ENCODE data around the gene KCNN4.
"Not testable (repeated sequence)": the region's sequence is repeated elsewhere in the genome, so short reads cannot be mapped to it uniquely, and the experiment has no call there.

The KCNN4 gene

DNA sequence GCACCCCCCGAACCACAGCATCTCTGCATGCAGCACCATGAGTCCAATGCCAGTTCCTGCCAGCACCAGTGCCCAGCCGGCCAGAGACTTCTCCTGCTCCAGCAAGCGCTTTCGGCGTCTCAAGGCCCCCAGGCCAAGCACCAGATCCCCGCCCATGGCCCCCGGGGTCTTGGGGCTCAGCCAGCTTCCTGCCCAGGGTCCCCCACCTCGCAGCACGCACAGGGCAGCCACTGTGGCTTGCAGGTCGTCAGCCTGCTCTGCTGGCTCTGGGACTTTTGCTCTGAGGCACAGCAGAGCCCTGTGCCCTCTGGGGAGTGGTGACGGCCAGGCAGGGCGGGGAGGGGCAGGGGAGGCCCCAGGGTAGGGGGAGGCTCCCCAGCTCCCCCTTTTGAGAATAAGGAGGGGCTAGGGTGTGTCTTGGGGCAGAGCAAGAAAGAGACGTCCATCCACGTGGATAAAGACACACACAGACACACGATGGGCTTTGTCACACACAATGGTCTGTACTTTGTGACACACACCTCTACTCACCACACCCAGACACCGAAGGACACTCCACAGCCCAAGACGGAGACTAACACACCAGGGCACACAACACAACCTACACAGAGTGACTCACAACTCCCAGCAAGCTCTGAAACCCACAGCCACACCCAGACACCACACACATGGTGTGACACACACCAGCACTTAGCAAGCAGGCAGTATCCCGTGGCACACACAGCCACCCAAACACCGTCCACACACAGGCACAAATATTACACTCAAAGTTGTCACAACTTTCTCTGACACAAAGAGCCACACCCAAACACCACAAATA, at the start of gene KCNN4:
Gene KCNN4 (minus strand): TSS at position 268 of the 820 bp plus-strand sequence. CDS start 112 bp downstream, at position 156.
- peak; percentile 66 for DNase-seq (ENCODE audit: low read depth)

GRCh38 chr19:43826787-43827754, 46.3 kb upstream of the KCNN4 start, which contains the start of gene ZNF283:
ZNF283 (plus strand) TSS chr19:43827321; CDS start chr19:43833505, 6,184 bp downstream.
- peak; percentile 92 for DNase-seq (ENCODE audit: low read depth)

DNA sequence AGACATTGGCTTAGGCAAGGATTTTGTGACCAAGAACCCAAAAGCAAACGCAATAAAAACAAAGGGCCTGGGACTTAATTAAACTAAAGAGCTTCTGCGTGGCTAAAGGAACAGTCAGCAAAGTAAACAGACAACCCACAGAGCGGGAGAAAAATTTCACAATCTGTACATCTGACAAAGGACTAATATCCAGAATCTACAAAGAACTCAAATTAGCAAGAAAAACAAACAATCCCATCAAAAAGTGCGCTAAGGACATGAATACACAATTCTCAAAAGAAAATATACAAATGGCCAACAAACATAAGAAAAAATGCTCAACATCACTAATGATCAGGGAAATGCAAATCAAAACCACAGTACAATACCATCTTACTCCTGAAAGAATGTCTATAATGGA, 43.8 kb upstream of the KCNN4 start:
- not testable (repeated sequence) for DNase-seq (ENCODE audit: low read depth)

DNA sequence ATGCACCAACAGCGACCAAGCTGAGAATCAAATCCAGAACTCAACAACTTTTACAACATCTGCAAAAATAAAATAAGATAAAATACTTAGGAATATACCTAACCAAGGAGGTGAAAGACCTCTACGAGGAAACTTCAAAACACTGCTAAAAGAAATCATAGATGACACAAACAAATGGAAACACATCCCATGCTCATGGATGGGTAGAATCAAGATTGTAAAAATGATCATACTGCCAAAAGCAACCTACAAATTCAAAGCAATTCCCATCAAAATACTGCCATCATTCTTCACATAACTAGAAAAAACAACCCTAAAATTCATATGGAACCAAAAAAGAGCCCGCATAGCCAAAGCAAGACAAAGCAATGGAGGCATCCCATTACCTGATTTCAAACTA, 43.1 kb upstream of the KCNN4 start:
- not testable (repeated sequence) for DNase-seq (ENCODE audit: low read depth)

GRCh38 chr19:43820884-43821215, 40.1 kb upstream of the KCNN4 start:
- no peak for DNase-seq (ENCODE audit: low read depth)

DNA sequence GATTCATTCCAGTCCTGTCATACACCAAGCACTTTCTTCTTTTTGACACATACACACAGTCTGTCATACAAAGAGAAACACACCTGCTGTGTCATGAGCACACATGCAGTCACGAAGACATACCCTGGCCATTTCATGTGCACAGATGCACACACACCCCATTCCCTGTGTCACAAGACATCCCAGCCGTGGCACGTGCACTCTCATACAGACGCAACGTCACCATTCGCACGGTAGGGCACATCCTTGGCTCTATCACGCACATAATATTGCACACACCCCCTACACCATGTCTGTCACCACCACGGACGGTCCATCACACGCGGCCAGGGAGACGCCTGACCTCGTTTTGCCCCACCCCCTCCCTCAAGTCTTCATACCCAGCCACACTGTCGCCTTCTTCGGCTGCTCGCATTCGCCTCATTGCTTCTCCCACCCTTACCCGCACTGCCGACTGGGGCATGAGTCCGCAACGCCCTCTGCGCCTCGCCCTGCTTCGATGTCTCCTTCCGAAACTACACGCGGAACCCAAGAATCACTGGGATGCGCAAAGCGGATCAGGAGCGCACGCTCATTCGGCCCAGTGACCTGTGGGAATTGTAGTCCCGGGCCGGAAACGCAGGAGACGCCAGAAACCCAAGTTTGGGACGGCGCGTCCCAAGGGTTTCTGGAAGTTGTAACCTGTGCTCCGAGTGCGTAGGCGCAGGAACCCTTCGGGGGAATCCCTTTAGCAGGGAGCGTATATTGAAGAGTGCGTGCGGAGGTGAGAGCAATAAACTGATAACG, 39.5 kb upstream of the KCNN4 start:
- peak; percentile 48 for DNase-seq (ENCODE audit: low read depth)

- no peak for DNase-seq (ENCODE audit: low read depth)
Measured at GRCh38 chr19:43818500-43818899, 37.7 kb upstream of the KCNN4 start.

GRCh38 chr19:43817454-43817853, 36.7 kb upstream of the KCNN4 start:
- not testable (repeated sequence) for DNase-seq (ENCODE audit: low read depth)

- no peak for DNase-seq (ENCODE audit: low read depth)
Measured at GRCh38 chr19:43814663-43815352, 34.0 kb upstream of the KCNN4 start.

DNA sequence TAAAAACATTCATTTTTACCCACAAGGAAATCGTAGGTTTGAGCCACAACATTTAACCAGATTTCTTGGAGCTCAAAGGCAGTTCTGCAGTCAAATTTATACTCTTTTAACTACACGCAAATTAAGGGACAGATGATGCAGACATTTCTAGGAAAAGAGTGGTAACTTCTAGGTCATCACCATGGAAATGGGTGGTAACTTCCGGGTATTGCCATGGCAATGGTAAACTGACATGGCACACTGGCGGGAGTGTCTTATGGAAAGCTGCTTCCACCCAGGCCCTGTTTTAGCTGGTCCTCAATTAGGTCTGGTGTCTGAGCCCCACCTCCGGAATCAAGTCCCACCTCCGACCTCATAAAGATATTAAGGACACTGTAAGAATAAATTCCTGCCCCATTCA, 31.9 kb upstream of the KCNN4 start:
- DNase-seq (ENCODE audit: low read depth): no peak

- no peak for DNase-seq (ENCODE audit: low read depth)
Measured at GRCh38 chr19:43812259-43812658, 31.5 kb upstream of the KCNN4 start.

DNA sequence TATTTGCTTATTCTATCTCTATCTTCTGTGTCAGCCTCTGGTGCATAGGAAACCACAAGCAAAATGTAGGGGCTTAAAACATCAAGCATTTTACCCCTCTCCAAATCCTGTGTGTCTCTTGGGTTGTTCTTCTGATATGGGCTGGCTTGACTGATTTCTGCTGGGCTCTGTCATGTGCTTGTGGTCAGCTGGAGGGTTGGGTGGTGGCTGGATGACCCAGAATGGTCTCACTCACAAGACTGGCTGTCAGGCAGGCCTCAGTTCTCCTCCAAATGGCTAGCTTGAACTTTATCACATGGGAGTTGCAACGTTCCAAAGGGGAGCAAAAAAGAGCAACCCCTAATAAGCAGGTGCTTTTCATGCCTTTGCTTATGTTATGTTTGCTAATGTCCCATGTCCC, 31.1 kb upstream of the KCNN4 start:
- no peak for DNase-seq (ENCODE audit: low read depth)

- peak; percentile 67 for DNase-seq (ENCODE audit: low read depth)
Measured at GRCh38 chr19:43809762-43810696, 29.3 kb upstream of the KCNN4 start.

DNA sequence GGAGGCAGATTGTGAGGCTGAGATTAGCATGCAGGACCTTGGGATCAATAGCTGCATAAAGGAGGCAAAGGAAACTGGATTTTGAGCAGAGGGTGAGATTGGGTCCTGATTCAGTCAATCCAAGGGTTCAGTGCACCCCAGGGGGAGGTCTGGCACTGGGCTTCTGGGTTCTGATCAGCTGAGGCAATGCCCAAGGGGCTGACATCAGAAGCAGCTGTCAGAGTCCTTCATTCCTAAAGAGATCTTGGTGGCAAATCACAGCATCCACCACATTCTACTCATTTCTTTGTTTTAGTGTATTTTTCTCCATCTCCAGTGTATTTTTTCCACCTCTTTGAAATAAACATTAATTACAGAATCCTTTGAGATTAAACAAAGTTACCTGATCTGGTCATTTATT, 26.9 kb upstream of the KCNN4 start:
- no peak for DNase-seq (ENCODE audit: low read depth)

DNA sequence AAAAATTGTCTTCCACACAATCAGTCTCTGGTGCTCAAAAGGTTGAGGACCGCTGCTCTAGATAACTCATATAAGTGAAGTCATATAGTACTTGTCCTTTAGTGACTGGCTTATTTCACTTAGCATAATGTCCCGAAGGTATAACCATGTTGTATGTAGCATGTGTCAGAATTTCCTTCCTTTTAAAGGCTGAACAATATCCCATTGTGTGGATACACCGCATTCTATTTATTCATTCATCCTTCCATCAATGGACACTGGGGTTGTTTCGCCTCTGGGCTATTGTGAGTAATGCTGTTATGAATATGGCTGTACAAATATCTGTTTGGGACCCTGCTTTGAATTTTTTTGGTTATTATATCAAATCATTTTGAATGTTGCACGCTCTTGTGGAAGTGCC, 26.1 kb upstream of the KCNN4 start:
- DNase-seq (ENCODE audit: low read depth): no peak

DNA sequence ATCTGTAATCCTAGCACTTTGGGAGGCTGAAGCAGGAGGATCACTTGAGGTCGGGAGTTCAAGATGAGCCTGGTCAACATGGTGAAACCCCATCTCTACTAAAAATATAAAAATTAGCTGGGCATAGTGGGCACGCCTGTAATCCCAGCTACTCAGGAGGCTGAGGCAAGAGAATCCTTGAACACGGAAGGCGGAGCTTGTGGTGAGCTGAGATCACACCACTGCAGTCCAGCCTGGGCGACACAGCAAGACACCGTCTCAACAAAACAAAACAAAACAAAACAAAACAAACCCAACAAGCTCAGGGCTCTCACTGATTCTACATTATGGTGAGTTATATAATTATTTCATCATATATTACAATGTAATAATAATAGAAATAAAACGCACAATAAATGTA, 25.6 kb upstream of the KCNN4 start:
- DNase-seq (ENCODE audit: low read depth): not testable (repeated sequence)

- DNase-seq (ENCODE audit: low read depth): no peak
Measured at GRCh38 chr19:43804432-43804831, 23.7 kb upstream of the KCNN4 start.

DNA sequence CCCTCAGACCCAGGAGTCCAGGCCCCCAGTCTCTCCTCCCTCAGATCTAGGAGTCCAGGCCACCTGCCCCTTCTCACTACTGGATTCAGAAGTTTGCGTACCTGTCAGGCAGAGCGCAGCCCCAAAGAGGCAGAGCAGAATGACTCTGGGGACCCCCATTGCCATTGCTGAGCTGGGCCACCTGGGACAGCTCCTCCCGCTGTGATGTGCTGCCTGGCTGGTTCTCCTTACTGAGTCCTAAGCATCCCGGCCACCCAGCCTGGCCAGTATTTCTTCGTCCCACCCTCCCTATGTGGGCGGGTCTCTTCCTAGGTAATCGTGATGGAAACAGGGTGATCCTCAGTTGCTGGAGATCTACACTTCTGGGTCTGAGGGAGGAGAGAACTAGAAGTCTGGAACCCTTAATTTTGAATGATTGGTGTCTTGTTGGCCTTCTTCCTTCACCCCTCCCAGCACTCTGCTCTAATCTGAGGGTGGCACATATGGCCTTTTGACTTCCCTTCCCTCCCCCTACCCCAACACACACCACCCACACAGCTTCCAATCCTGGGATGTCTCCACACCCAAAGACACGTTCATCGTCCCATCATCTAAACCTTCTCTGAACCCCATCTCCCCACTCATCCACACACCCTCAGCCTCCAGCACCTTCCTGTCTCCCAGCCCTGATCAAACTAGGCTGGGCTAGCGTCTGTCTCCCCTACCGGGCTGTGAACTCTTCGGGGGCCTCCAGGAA, 21.6 kb upstream of the KCNN4 start, which contains the start of gene LYPD5:
Gene LYPD5 (minus strand): TSS at position 232 of the 736 bp plus-strand sequence. CDS start 67 bp downstream, at position 165.
- no peak for DNase-seq (ENCODE audit: low read depth)

- no peak for DNase-seq (ENCODE audit: low read depth)
Measured at GRCh38 chr19:43799502-43800142, 18.8 kb upstream of the KCNN4 start.
